Brain microvascular endothelial cell (primary cell): Measurements from ENCODE around the gene UBXN7.
"Not testable (repeated sequence)": the region's sequence is repeated elsewhere in the genome, so short reads cannot be mapped to it uniquely, and the experiment has no call there.

Source experiments
- DNase-seq: peaks from one replicate; pipeline ENCODE4 v3.0.0-alpha.2; 2020
- H3K27ac ChIP-seq: fragments of 250-450 bp; sonication (Bioruptor Pico); 2 replicates; pipeline ENCODE4 v1.5.1; 2020; ENCODE audit warnings: mild to moderate bottlenecking, moderate library complexity
- H3K27me3 ChIP-seq: fragments of 250-450 bp; sonication (Bioruptor Pico); replicated peaks from 2 replicates; pipeline ENCODE4 v1.5.1; 2020; ENCODE audit warnings: mild to moderate bottlenecking
- H3K36me3 ChIP-seq: fragments of 250-450 bp; sonication (Bioruptor Pico); replicated peaks from 2 replicates; pipeline ENCODE4 v1.5.1; 2020; ENCODE audit warnings: mild to moderate bottlenecking
- H3K4me3 ChIP-seq: 2 replicates; pipeline ENCODE4 v1.5.1; 2011; ENCODE audit warnings: low read depth, mild to moderate bottlenecking, control low read depth, low read length, moderate library complexity
- in situ Hi-C: cut with HindIII; loops from 2 replicates; pipeline ENCODE4 v1.10.0; 2017; ENCODE audit warnings: low sequenced_read_pairs, low pct_ligation_motif_present
- TF ChIP-seq, protein P1 (sequence below): IDR thresholded peaks from 2 replicates; pipeline ENCODE4 v1.5.1; 2011; ENCODE audit warnings: low read depth, mild to moderate bottlenecking, moderate library complexity, low read length, control low read depth, inconsistent platforms; ENCODE audit errors: missing control alignments

Gene UBXN7

DNA sequence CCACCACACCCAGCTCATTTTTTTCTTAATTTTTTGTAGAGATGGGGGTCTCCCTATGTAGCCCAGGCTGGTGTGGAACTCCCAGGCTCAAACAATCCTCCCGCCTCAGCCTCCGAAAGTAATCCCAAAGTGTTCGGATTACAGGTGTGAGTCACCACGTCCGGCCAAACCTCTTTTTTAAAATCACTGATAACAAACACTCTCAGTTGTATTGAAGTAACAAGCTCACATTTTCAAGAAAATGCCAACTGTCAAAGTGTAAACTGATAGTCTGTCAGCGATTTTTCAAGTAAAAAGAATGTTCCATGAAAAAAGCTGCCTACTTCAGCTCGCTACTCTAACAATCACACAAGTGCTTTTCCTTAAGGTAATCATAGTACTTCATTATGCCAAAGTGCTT, 33.4 kb downstream of the UBXN7 start:
- TF ChIP-seq, protein P1, sequence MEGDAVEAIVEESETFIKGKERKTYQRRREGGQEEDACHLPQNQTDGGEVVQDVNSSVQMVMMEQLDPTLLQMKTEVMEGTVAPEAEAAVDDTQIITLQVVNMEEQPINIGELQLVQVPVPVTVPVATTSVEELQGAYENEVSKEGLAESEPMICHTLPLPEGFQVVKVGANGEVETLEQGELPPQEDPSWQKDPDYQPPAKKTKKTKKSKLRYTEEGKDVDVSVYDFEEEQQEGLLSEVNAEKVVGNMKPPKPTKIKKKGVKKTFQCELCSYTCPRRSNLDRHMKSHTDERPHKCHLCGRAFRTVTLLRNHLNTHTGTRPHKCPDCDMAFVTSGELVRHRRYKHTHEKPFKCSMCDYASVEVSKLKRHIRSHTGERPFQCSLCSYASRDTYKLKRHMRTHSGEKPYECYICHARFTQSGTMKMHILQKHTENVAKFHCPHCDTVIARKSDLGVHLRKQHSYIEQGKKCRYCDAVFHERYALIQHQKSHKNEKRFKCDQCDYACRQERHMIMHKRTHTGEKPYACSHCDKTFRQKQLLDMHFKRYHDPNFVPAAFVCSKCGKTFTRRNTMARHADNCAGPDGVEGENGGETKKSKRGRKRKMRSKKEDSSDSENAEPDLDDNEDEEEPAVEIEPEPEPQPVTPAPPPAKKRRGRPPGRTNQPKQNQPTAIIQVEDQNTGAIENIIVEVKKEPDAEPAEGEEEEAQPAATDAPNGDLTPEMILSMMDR: no peak
- H3K27ac ChIP-seq: no peak overlapping the region
- H3K4me3 ChIP-seq: no peak overlapping the region
- H3K36me3 ChIP-seq: peaks cover 7% of the 10 kb centered on the region
- in situ Hi-C loops: no loop called here
- peak; percentile 19 for DNase-seq
- no peaks in the 10 kb centered on the region for H3K27me3 ChIP-seq

- H3K36me3 ChIP-seq: peaks cover 7% of the 10 kb centered on the region
- TF ChIP-seq, protein P1: no peak
- H3K27me3 ChIP-seq: no peaks in the 10 kb centered on the region
- no peak for DNase-seq
- H3K4me3 ChIP-seq: no peak overlapping the region
- H3K27ac ChIP-seq: no peak overlapping the region
- in situ Hi-C loops: no loop called here
Measured at GRCh38 chr3:196397941-196398340, 34.3 kb downstream of the UBXN7 start.

DNA sequence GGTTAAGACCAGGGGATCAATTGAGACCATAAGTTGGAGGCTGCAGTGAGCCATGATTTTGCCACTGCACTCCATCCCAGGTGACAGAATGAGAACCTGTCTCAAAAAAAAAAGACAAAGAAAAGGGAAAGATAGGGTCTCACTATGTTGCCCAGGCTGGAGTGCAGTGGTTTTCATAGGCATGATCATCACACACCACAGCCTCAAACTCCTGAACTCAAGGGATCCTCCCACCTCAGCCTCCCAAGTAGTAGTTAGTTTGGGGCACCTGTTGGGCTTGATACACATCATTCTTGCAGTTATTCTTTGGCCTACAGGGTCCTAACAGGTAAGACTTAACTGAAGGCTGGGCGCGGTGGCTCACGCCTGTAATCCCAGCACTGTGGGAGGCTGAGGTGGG, 42.1 kb downstream of the UBXN7 start:
- DNase-seq: no peak
- Histone ChIP-seq H3K27me3 (no peaks in the 10 kb centered on the region), H3K36me3 (peaks cover 17% of the 10 kb centered on the region), H3K27ac (no peak overlapping the region), H3K4me3 (no peak overlapping the region)
- in situ Hi-C loops: no loop called here
- TF ChIP-seq, protein P1: no peak

DNA sequence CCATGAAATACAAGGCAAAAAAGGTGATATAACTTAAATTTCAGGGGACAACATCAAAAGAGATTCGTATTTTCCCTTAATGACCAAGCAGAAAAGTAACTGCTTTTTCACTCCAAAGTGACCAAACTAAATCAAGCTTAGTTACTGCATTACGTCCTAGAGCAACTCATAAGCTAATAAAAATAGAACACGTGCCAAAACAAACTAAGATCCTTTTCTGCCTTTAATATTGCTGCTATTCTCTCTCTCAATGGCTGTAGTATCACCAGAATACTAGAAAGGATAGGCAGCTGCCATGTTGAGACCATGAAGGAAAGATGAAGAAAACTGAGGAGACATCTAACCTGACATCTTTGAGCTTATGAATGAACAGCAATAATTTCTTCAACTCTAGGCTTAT, 43.3 kb downstream of the UBXN7 start:
- H3K36me3 ChIP-seq: peaks cover 17% of the 10 kb centered on the region
- H3K27ac ChIP-seq: no peak overlapping the region
- H3K4me3 ChIP-seq: no peak overlapping the region
- H3K27me3 ChIP-seq: no peaks in the 10 kb centered on the region
- DNase-seq: peak; percentile 4
- in situ Hi-C loops: no loop called here
- TF ChIP-seq, protein P1: no peak

DNA sequence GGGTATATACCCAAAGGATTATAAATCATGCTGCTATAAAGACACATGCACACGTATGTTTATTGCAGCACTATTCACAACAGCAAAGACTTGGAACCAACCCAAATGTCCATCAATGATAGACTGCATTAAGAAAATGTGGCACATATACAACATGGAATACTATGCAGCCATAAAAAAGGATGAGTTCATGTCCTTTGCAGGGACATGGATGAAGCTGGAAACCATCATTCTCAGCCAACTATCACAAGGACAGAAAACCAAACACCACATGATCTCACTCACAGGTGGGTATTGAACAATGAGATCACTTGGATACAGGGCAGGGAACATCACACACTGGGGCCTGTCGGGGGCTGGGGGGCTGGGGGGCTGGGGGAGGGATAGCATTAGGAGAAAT, 44.3 kb downstream of the UBXN7 start:
- peaks cover 17% of the 10 kb centered on the region for H3K36me3 ChIP-seq
- in situ Hi-C loops, H3K27ac ChIP-seq, H3K4me3 ChIP-seq, DNase-seq, H3K27me3 ChIP-seq: not testable (repeated sequence)

- in situ Hi-C loops, DNase-seq, H3K27me3 ChIP-seq, H3K4me3 ChIP-seq, H3K27ac ChIP-seq: not testable (repeated sequence)
- H3K36me3 ChIP-seq: peaks cover 17% of the 10 kb centered on the region
Measured at GRCh38 chr3:196386797-196387196, 45.4 kb downstream of the UBXN7 start.

DNA sequence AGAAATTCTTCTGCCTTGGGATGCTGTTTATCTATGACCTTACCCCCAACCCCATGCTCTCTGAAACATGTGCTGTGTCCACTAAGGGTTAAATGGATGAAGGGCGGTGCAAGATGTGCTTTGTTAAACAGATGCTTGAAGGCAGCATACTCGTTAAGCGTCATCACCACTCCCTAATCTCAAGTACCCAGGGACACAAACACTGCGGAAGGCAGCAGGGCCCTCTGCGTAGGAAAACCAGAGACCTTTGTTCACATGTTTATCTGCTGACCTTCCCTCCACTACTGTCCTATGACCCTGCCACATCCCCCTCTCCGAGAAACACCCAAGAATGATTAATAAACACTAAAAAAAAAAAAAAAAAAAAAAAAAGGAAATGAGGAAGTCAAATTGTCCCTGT, 46.2 kb downstream of the UBXN7 start:
- DNase-seq, H3K27me3 ChIP-seq, H3K4me3 ChIP-seq, in situ Hi-C loops, H3K27ac ChIP-seq: not testable (repeated sequence)
- peaks cover 14% of the 10 kb centered on the region for H3K36me3 ChIP-seq

DNA sequence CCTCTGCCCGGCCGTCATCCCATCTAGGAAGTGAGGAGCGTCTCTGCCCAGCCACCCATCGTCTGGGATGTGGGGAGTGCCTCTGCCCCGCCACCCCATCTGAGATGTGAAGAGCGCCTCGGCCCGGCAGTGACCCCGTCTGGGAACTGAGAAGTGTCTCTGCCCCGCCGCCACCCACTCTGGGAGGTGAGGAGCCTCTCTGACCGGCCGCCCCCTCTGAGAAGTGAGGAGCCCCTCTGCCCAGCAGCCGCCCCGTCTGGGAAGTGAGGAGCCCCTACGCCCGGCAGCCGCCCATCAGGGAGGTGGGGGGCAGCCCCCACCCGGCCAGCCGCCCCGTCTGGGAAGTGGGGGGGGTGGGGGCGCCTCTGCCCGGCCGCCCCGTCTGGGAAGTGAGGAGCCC, 46.8 kb downstream of the UBXN7 start:
- in situ Hi-C loops: not testable (repeated sequence)

More for the DNA sequence above, 46.8 kb downstream of the UBXN7 start:
- not testable (repeated sequence) for H3K27me3 ChIP-seq, DNase-seq, H3K27ac ChIP-seq, H3K4me3 ChIP-seq
- H3K36me3 ChIP-seq: peaks cover 14% of the 10 kb centered on the region
